ENCODE results near the gene SAP30BP.

SAP30BP gene

GRCh38 chr17:75740215-75740614 is 73.1 kb downstream of the SAP30BP start:
- TF ChIP-seq CTCF (IDR thresholded peaks at IDR 0.05): no peak

DNA sequence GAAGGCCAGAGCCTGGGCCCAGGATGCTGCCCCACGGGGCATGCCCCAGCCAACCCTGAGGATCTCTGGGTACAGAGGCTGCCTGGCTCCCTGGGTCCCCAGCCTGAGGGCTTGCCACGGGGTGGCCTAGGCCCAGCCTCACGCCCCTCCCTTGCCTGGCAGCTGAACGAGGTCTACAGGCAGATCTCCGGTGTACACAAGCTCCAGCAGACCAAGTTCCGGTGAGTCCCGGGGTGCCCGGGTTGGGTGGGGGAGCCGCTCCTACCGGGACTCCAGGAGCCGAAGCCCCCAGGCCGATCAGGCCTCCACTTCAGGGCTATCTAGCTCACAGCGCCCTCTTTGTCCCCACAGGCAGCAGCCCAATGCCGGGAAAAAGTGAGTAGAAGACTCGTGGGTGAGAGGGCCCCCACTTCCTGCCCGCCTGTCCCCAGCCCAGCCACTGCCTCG is 73.5 kb downstream of the SAP30BP start:
- TF ChIP-seq CTCF (IDR thresholded peaks at IDR 0.05): no peak

DNA sequence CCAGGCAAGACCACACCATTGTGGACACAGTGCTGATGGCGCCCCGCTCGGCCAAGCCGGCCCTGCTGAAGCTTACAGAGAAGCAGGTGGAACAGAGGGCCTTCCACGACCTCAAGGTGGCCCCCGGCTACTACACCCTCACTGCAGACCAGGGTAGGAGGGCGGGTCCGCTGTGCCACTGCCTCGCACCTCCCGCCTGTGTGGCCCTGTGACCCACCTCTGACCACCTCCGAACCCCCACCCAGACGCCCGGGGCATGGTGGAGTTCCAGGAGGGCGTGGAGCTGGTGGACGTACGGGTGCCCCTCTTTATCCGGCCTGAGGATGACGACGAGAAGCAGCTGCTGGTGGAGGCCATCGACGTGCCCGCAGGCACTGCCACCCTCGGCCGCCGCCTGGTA is 75.2 kb downstream of the SAP30BP start:
- TF ChIP-seq CTCF (IDR thresholded peaks at IDR 0.05): no peak

- TF ChIP-seq CTCF (IDR thresholded peaks at IDR 0.05): no peak
These were observed 76.6 kb downstream of the SAP30BP start for GRCh38 chr17:75743625-75744206.

DNA sequence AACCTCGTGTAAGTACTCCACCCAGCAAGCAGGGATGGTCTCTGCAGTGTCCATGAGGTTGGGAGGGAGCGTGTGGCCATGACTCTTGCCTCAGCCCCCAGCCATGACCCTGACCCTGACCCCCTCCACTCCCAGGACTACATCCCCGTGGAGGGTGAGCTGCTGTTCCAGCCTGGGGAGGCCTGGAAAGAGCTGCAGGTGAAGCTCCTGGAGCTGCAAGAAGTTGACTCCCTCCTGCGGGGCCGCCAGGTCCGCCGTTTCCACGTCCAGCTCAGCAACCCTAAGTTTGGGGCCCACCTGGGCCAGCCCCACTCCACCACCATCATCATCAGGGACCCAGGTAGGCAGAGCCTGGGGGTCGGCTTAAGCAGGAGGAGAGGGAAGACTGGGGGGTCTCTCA is 81.6 kb downstream of the SAP30BP start:
- no peak for TF ChIP-seq CTCF (IDR thresholded peaks at IDR 0.05)

GRCh38 chr17:75749545-75750389 is 82.6 kb downstream of the SAP30BP start:
- peak; percentile 89 for TF ChIP-seq CTCF (IDR thresholded peaks at IDR 0.05)

- TF ChIP-seq CTCF (IDR thresholded peaks at IDR 0.05): no peak
These were observed 83.7 kb downstream of the SAP30BP start for GRCh38 chr17:75750661-75751423.
